Vagina (tissue), 2 donors: Measurements from ENCODE around the gene NELFB.

Experiments used
- POLR2A ChIP-seq, 2 donors: fragments of 450-650 bp; IDR thresholded peaks; one replicate each; pipeline ENCODE4 v1.6.1; 2017; ENCODE audit warnings: antibody characterized with exemption in 2 of 2, mild to moderate bottlenecking in 2 of 2, moderate library complexity in 2 of 2
- POLR2AphosphoS5 ChIP-seq, 2 donors: sonication (generic); formaldehyde crosslinking; IDR thresholded peaks; one replicate each; pipeline ENCODE4 v1.9.0; 2017; ENCODE audit warnings: antibody characterized with exemption in 2 of 2, mild to moderate bottlenecking in 2 of 2, low read depth in 1 of 2; ENCODE audit not compliant: insufficient read depth in 1 of 2
- TF ChIP-seq, protein P1 (sequence below), 3 experiments: fragments of 450-650 bp in 2 of 3; fragments of 200-600 bp in 1 of 3; sonication (generic) in 1 of 3; IDR thresholded peaks; one replicate each; pipeline ENCODE4 v1.5.1; 2017 to 2019; ENCODE audit warnings: antibody characterized with exemption in 3 of 3, mild to moderate bottlenecking in 2 of 3, moderate library complexity in 2 of 3

- TF ChIP-seq, protein P1, sequence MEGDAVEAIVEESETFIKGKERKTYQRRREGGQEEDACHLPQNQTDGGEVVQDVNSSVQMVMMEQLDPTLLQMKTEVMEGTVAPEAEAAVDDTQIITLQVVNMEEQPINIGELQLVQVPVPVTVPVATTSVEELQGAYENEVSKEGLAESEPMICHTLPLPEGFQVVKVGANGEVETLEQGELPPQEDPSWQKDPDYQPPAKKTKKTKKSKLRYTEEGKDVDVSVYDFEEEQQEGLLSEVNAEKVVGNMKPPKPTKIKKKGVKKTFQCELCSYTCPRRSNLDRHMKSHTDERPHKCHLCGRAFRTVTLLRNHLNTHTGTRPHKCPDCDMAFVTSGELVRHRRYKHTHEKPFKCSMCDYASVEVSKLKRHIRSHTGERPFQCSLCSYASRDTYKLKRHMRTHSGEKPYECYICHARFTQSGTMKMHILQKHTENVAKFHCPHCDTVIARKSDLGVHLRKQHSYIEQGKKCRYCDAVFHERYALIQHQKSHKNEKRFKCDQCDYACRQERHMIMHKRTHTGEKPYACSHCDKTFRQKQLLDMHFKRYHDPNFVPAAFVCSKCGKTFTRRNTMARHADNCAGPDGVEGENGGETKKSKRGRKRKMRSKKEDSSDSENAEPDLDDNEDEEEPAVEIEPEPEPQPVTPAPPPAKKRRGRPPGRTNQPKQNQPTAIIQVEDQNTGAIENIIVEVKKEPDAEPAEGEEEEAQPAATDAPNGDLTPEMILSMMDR (IDR thresholded peaks at IDR 0.05) = no peak
- TF ChIP-seq POLR2A (IDR thresholded peaks at IDR 0.05) = no peak
- TF ChIP-seq POLR2AphosphoS5 (IDR thresholded peaks at IDR 0.05; ENCODE audit: insufficient read depth in 1 of 2, low read depth in 1 of 2) = peak in 1 of 2 donors; percentile 24
Observed at GRCh38 chr9:137298401-137299202, 43.5 kb downstream of the NELFB start.
